K562 (cell line): ENCODE data around the gene PGAP3. TPM values are rescaled to one million over a fixed set of nuclear protein-coding genes. Genes with fewer than 3 reads are reported as not detected.

Experiments used
- C11orf30 ChIP-seq: fragments of 450-650 bp; IDR thresholded peaks from 2 replicates; pipeline ENCODE4 v1.6.1; 2016; ENCODE audit warnings: low read depth, mild to moderate bottlenecking
- CC2D1A ChIP-seq: fragments of 450-650 bp; IDR thresholded peaks from 2 replicates; pipeline ENCODE4 v1.6.1; 2017; ENCODE audit warnings: mild to moderate bottlenecking
- HDAC8 ChIP-seq: fragments of 450-650 bp; IDR thresholded peaks from 2 replicates; pipeline ENCODE4 v1.6.1; 2016; ENCODE audit warnings: mild to moderate bottlenecking, missing genetic modification characterization, moderate library complexity, missing compliant biosample characterization
- JUN ChIP-seq, 2 experiments: sonication (generic) in 1 of 2; formaldehyde crosslinking in 1 of 2; IDR thresholded peaks; 2 replicates each; pipeline versions ENCODE4 v1.6.1 to v1.8.0; 2012 to 2022; ENCODE audit warnings: borderline replicate concordance in 2 of 2, mild to moderate bottlenecking in 2 of 2, improper control_type of control experiment in 1 of 2, low read depth in 1 of 2, low read length in 1 of 2, missing genetic modification reagents in 1 of 2
- JUNB ChIP-seq: fragments of 450-650 bp; formaldehyde crosslinking; conservative IDR thresholded peaks from 2 replicates; pipeline ENCODE4 v1.4.0; 2020; ENCODE audit warnings: mild to moderate bottlenecking
- POLR2G ChIP-seq: fragments of 200-400 bp; formaldehyde crosslinking; IDR thresholded peaks from 2 replicates; pipeline ENCODE4 v1.6.1; 2017; ENCODE audit warnings: low read depth, mild to moderate bottlenecking, antibody characterized with exemption, low read length, moderate library complexity
- POLR2H ChIP-seq: IDR thresholded peaks from 2 replicates; pipeline ENCODE4 v1.6.1; 2016; ENCODE audit warnings: missing genetic modification characterization, low read depth, mild to moderate bottlenecking, control low read depth, missing compliant biosample characterization, moderate library complexity
- SAFB ChIP-seq: fragments of 200-400 bp; formaldehyde crosslinking; IDR thresholded peaks from 2 replicates; pipeline ENCODE4 v1.6.1; 2017; ENCODE audit warnings: low read depth, low read length, borderline replicate concordance
- SPI1 ChIP-seq: IDR thresholded peaks from 2 replicates; pipeline ENCODE4 v1.6.1; 2011; ENCODE audit warnings: low read depth, low read length, control low read depth, borderline replicate concordance
- VEZF1 ChIP-seq: fragments of 200-800 bp; sonication (Bioruptor generic); IDR thresholded peaks from 2 replicates; pipeline ENCODE4 v1.6.1; 2017; ENCODE audit warnings: missing genetic modification characterization, missing compliant biosample characterization
- XRCC5 ChIP-seq: fragments of 200-400 bp; formaldehyde crosslinking; IDR thresholded peaks from 2 replicates; pipeline ENCODE4 v1.6.1; 2017; ENCODE audit warnings: low read depth, mild to moderate bottlenecking, low read length
- ZNF253 ChIP-seq: fragments of 250-450 bp; sonication (Bioruptor Pico); conservative IDR thresholded peaks from 2 replicates; pipeline ENCODE4 v1.6.1; 2021; ENCODE audit warnings: mild to moderate bottlenecking
- ZNF282 ChIP-seq: sonication (generic); formaldehyde crosslinking; IDR thresholded peaks from 2 replicates; pipeline ENCODE4 v1.8.1; 2023; ENCODE audit warnings: missing genetic modification reagents
- ZNF436 ChIP-seq: fragments of 250-450, 450-650 bp; sonication (Bioruptor Pico); formaldehyde crosslinking; IDR thresholded peaks from 2 replicates; pipeline ENCODE4 v1.7.0; 2020; ENCODE audit warnings: mild to moderate bottlenecking
- ZNF444 ChIP-seq: fragments of 250-450 bp; sonication (Bioruptor Pico); IDR thresholded peaks from 2 replicates; pipeline ENCODE4 v1.4.0; 2020; ENCODE audit warnings: mild to moderate bottlenecking, moderate library complexity
- polyA plus RNA-seq, 8 experiments: library from polyadenylated mRNA; depleted of rRNA in 4 of 8; stranded (reverse) in 5 of 8; unstranded in 3 of 8; fragments of >200 nt; fragmentation: Nextera tagmentation in 2 of 8; fragmentation: Illumina TruSeq in 1 of 8; extraction: Ambion mirVana in 2 of 8; extraction: Trizol in 1 of 8; gene quantifications; 2 replicates each; pipeline versions ENCODE4 v1.2.1 to v1.2.3, GENCODE V29; 2011 to 2014; ENCODE audit warnings: inconsistent platforms in 1 of 8, missing spikeins in 1 of 8
- total RNA-seq, 7 experiments: library from RNA; depleted of rRNA in 6 of 7; stranded (reverse); fragments of >200 nt in 6 of 7; fragmentation: Illumina TruSeq in 2 of 7; extraction: Trizol in 2 of 7; gene quantifications; 2 replicates each; pipeline versions ENCODE4 v1.2.1 to v1.2.3, GENCODE V29; 2011 to 2021; ENCODE audit warnings: low replicate concordance in 1 of 7
- TF ChIP-seq, protein P1 (sequence below): fragments of 450-650 bp; IDR thresholded peaks from 2 replicates; pipeline ENCODE4 v1.6.1; 2016; ENCODE audit warnings: borderline replicate concordance
- TF ChIP-seq, protein P2 (sequence below): IDR thresholded peaks from 2 replicates; pipeline ENCODE4 v1.6.1; 2012; ENCODE audit warnings: low read depth, low read length, improper control_type of control experiment, borderline replicate concordance
- TF ChIP-seq, protein P3 (sequence below): fragments of 450-650 bp; conservative IDR thresholded peaks from 2 replicates; pipeline ENCODE4 v1.6.1; 2016; ENCODE audit warnings: missing genetic modification characterization, low read depth, mild to moderate bottlenecking, control low read depth, missing compliant biosample characterization

The PGAP3 gene
- total and polyA plus RNA-seq, 9 of the 15 experiments (the other 6 are each of a cell fraction or from before 2014, with no cell fraction given): 0.38 to 9.4 (median 4.5) TPM

DNA sequence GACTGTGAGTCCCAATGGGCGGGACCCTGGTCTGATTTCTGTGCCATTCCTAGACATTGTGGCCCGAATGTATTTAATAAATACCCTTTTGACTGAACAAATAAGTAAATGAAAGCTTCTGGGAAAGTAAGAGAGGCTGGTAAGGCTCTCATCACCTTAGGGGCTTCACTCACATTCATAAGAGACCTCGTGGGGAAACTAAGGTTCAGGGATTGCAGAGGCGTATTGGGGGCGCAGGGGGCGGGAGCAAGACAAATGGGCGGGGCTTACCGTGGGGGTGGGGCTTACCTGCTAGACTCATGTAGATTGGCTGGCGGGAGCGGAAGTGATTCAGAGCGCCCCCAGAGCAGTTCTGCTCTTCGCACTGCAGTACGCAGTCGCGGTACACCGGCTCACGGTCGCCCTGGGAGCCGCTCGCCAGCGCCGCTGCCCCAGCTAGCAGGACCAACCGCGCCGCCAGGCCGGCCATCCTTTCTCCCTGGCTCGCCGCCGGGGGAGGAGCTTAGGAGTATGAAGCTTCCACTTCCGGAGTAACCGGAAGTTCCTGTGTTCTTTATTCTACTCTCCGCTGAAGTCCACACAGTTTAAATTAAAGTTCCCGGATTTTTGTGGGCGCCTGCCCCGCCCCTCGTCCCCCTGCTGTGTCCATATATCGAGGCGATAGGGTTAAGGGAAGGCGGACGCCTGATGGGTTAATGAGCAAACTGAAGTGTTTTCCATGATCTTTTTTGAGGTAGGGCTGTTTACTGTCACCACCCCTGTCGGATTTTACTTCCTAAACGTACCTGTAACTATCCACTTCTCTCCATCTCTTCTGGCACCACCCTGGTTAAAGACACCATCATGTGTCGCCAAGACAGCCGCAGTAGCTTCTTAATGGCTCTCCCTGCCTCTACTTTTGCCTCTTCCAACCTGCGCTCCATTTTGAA, at the start of gene PGAP3 (continued):
- TF ChIP-seq, protein P1, sequence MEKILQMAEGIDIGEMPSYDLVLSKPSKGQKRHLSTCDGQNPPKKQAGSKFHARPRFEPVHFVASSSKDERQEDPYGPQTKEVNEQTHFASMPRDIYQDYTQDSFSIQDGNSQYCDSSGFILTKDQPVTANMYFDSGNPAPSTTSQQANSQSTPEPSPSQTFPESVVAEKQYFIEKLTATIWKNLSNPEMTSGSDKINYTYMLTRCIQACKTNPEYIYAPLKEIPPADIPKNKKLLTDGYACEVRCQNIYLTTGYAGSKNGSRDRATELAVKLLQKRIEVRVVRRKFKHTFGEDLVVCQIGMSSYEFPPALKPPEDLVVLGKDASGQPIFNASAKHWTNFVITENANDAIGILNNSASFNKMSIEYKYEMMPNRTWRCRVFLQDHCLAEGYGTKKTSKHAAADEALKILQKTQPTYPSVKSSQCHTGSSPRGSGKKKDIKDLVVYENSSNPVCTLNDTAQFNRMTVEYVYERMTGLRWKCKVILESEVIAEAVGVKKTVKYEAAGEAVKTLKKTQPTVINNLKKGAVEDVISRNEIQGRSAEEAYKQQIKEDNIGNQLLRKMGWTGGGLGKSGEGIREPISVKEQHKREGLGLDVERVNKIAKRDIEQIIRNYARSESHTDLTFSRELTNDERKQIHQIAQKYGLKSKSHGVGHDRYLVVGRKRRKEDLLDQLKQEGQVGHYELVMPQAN: 0 out of 2 replicates have a peak, but pooled peaks have one; percentile 58
- TF ChIP-seq SPI1 (peak; percentile 76), C11orf30 (peak; percentile 84), HDAC8 (tag) (no peak), JUN (IDR thresholded peaks at IDR 0.05; ENCODE audit: borderline replicate concordance, low read depth, low read length) (0 out of 2 replicates have a peak, but pooled peaks have one; percentile 36), JUN (CRISPR knock-in tag; IDR thresholded peaks at IDR 0.05; ENCODE audit: borderline replicate concordance) (no peak), CC2D1A (no peak), POLR2H (tag) (peak; percentile 77), POLR2G (peak; percentile 88), JUNB (no peak), XRCC5 (peak; percentile 42; the same call in 1 of the 2 replicates), SAFB (no peak), VEZF1 (peak; percentile 85), ZNF436 (no peak), ZNF444 (CRISPR knock-in tag) (no peak), ZNF253 (CRISPR knock-in tag) (no peak), ZNF282 (CRISPR knock-in tag) (no peak)
- TF ChIP-seq, protein P2, sequence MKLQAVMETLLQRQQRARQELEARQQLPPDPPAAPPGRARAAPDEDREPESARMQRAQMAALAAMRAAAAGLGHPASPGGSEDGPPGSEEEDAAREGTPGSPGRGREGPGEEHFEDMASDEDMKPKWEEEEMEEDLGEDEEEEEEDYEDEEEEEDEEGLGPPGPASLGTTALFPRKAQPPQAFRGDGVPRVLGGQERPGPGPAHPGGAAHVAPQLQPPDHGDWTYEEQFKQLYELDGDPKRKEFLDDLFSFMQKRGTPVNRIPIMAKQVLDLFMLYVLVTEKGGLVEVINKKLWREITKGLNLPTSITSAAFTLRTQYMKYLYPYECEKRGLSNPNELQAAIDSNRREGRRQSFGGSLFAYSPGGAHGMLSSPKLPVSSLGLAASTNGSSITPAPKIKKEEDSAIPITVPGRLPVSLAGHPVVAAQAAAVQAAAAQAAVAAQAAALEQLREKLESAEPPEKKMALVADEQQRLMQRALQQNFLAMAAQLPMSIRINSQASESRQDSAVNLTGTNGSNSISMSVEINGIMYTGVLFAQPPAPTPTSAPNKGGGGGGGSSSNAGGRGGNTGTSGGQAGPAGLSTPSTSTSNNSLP: 0 out of 2 replicates have a peak, but pooled peaks have one; percentile 13
- TF ChIP-seq, protein P3, sequence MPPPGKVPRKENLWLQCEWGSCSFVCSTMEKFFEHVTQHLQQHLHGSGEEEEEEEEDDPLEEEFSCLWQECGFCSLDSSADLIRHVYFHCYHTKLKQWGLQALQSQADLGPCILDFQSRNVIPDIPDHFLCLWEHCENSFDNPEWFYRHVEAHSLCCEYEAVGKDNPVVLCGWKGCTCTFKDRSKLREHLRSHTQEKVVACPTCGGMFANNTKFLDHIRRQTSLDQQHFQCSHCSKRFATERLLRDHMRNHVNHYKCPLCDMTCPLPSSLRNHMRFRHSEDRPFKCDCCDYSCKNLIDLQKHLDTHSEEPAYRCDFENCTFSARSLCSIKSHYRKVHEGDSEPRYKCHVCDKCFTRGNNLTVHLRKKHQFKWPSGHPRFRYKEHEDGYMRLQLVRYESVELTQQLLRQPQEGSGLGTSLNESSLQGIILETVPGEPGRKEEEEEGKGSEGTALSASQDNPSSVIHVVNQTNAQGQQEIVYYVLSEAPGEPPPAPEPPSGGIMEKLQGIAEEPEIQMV (tag): 0 out of 2 replicates have a peak, but pooled peaks have one; percentile 11
